GM18870 (cell line): ENCODE data around the gene IGSF8.

ENCODE experiments used
- ATAC-seq: cut with Tn5 transposase; IDR thresholded peaks from one replicate; pipeline ENCODE4 v1.9.1; 2021; ENCODE audit warnings: moderate library complexity; ENCODE audit not compliant: unreplicated experiment

Gene IGSF8

DNA sequence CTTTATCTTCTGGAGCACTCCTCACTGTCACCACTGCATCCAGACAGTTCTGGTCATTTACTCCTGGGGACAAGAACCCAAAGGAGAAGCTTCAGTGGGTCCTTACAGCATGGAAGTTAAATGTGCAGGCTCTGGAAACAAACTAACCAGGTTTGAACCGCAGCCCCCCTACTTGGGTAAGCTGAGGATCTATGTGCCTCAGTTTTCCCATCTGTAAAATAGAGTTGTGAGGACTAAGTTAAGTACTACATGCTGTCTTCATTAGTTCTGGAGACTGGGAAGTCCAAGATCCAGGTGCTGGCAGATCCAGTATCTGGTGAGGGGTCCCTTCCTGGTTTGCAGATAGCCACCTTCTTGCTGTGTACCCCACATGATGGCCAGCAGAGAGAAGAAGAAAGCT, 9.1 kb upstream of the IGSF8 start:
- no peak for ATAC-seq

GRCh38 chr1:160105155-160105554, 6.7 kb upstream of the IGSF8 start:
- ATAC-seq = no peak

DNA sequence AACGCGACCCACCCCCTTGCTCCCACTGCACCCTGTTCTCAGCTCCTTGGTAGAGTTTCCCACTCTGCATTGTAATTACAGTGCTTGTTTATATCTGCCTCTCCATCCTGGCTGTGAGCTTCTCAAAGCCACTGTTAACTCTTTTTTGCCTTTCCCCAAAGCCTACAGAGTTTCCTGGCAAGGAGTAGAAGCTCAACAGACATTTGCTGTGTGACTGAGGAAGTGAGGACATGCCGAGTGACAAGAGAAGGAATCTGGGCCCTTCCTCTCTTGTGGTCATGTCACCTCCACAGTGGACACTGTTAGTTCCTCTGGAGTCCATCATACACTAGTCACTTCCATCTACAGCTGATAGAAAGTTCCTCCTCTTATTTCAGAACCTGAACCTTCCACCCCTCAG, 6.1 kb upstream of the IGSF8 start:
- ATAC-seq = no peak

DNA sequence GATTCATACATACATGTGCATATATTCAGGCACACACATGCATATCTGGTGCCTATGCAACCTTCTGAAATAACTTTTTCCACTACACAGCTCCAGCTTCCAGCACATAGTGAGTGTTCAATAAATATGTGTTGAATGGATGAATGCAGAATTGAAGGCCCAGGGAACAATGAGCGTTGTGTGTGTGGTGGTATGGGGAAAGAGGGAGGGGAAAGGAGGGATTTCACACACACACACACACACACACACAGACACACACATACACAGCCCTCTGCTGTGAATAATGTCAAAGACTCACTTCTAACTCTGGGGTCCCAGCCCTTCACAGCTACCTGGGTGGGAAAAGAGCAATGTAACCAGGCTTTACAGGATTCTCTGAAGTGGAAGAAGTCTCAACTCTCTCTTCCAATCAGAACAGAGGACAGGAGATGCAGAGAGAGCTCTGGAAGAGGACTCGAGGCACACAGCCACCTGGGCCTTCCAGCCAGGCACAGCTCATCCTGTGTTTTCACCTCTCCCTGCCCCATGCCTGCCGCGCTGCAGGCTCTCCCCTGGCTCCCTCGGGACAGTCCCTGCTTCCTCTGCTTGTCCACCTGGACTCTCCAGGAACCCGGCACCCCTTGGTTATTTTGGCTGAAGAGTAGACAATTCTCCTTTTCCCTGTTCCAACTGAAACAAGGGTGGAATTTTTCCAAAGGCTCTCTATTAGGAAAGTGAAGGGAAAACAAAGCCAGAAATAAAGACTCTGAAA, 5.4 kb upstream of the IGSF8 start:
- no peak for ATAC-seq

- ATAC-seq = no peak
Measured at GRCh38 chr1:160101717-160102522, 3.5 kb upstream of the IGSF8 start.

DNA sequence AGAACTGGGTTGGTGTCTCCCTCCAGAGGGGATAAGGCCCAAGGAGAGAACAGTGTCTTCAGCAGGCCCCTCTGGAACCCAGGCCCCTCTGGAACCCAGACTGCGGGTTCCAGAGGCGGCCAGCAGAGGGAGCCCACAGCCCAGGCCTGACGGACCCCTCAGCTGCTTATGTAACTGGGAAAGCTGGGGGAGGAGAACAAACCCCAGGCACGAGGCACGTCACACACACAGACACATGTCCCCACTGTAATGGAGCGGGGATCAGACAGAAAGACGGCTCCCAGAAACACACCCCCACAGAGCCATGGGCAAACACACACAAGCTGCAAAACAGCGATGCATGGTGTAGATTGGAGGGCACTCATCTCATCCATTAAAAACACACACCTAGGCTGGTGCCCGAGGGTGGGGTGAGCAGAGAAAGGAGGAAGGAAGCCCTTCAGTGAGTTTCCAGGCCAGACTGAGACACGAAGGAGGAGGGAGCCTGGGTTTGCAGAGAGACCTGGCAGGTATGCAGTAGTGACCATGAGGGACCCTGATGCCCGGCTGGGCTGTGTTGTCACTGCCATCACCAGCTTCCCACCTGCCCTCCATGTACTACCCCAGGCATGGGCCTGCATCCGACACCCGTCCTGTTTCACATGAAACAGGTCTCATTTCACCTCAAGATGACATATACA, 2.8 kb upstream of the IGSF8 start:
- ATAC-seq = no peak

GRCh38 chr1:160099716-160100375, 1.4 kb upstream of the IGSF8 start:
- ATAC-seq = no peak

- peak; percentile 61 for ATAC-seq
Measured at GRCh38 chr1:160098852-160099561, 588 bp upstream of the IGSF8 start.

- ATAC-seq = no peak
Measured at GRCh38 chr1:160097151-160097910, 1.1 kb downstream of the IGSF8 start.

GRCh38 chr1:160096274-160097116, 1.9 kb downstream of the IGSF8 start:
- ATAC-seq = no peak

DNA sequence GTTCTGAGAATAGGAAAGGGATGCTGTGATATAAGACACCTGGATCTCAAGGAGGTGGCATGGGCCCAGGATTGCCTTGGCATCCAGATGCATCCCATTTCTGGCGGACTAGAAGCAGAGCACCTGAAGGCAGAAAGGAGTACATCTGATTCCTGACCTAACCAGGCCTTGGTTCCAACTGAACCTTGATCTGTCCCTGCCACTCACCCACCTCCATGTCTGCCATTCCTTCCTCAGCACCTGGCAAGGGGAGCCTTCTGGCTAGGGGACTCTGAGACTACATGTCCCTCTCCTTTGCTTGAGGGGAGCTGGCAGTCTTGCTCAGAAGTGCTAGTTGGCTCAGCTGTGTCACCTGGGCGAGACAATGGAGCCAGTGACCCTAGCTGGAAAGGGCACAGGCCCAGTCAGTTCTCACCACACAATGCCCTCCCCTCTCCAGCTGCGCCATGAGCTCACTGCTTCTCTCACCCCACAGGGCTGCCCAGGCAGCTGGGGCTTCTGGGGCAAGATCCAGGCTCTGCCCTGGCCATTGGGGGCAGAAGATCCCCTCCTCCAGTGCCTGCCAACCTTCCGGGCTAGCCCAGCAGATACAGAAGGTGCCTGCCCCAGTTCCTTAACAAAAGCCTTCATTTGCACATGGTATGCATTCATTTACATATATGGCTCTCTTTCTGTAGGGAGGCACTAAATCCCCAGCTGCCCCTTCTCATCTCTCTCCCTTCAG, 2.9 kb downstream of the IGSF8 start:
- no peak for ATAC-seq

GRCh38 chr1:160094806-160095205, 3.6 kb downstream of the IGSF8 start:
- ATAC-seq = no peak

DNA sequence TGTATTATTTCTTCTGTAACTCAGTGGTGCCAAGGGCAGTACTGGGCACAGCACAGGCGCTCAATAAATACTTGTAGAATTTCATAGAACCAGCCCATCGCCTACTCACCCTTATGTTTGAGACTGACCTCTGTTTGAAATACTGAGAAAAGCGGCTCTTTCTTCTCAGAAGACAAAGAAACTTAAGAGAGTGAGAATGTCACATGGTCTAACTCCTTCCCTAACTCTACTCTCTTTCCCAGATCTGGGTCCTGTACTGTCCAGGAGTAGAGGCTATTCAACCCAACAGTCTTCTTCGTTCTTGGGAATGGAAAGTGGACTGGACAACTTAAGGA, 4.2 kb downstream of the IGSF8 start:
- ATAC-seq = no peak

DNA sequence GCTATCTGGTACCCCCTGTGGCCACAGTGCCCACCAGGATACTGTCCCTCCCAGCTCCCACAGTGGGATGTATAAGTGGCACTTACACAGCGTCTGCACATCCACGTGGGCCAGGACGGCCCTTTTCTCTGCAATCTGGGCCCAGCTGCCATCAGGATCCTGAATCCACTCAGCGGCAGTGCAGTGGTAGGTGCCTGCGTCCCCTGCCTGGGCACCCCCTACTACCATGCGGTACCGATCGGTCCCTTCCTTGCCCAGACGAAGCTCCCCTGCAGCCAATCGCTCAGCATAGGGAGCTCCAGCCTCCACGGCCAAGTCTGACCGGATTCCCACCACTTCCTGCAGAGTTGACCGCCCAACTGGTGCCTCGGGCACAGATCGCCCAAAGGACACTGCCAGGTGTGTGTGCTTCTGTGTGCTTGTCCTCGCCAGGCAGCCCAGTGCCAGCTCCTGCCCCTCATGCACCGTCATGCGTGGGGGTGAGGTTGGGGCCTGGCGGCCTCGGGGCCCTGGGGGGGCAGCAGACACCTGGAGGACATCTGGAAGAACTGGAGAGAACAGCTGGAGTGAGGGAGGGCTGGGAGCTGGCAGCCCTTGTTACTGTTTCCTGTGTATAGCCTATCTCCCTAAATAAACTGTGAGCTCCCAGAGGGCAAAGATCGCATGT, 4.7 kb downstream of the IGSF8 start:
- ATAC-seq = no peak

GRCh38 chr1:160093069-160093395, 5.4 kb downstream of the IGSF8 start:
- no peak for ATAC-seq

DNA sequence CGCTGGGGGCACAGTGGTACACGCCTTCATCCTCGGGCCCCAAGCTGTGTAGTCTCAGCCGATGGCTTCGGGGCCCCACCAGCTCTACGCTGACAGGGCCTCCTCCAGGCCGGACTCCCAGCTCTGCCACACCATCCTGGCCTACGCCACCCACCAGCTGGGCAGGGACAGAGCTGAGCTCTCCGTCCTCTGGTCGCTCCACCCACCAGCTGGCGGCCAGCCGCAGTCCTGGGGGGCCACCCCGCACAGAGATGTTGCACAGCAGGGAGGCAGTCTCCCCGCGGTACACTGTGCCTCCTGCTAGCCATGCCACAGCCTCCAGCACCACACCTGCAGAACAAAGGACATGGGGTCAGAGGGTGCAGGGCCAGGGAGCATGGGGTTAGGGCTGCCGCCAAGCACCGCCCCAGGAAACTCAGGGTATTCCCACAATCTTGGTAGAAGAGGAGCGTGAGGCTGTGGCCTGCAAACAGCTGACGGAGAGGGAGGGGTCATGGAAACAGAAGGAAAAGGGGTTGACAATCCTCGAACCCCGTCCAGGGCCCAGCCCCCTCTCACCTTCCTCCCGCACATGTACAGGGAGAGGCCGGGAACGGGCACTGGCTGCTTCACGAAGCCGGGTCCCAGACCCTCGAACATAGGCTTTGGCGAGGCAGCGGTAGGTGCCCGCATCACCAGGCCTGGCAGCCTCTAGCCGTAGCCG, 5.9 kb downstream of the IGSF8 start:
- ATAC-seq = no peak

DNA sequence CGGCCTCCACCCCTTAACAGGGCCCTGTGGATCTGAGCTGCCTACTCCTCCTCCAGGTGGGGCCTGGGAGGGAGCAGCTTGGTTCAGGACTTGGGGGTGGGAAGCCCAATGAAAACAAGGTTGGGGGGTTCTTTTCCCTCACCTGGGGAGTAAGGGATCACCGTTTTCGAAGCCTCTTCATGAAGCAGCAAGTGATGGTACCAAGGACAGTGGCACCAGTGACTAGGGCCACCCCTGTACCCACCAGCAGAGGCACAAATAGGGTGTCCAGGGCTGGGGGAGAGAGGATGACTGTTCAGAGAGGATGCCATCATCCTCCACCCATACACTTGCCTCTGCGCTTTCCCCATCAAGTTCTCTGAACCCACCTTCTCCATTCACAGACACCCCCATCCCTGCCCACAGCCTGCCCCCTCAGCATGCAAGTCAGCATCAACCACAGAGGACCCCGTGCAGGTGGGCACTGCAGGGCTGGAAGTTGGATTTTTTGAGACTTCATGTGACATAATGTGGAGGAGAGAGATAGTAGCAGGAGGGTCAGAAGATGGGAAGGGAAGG, 6.7 kb downstream of the IGSF8 start:
- ATAC-seq = no peak
